Measurements from ENCODE around the gene PSMB11.

The PSMB11 gene

GRCh38 chr14:23077962-23078361 is 36.0 kb downstream of the PSMB11 start:
- TF ChIP-seq SIN3A (IDR thresholded peaks at IDR 0.05; ENCODE audit: borderline replicate concordance, insufficient read depth, low read length) (no peak), POLR2AphosphoS5 (IDR thresholded peaks at IDR 0.05; ENCODE audit: low read depth, low read length) (no peak), REST (IDR thresholded peaks at IDR 0.05; ENCODE audit: insufficient read depth in 1 of 2, low read depth in 2 of 2, low read length in 2 of 2) (no peak), TAF1 (IDR thresholded peaks at IDR 0.05; ENCODE audit: borderline replicate concordance, insufficient read depth, low read length) (no peak), FOXP2 (optimal IDR thresholded peaks at IDR 0.05; ENCODE audit: borderline replicate concordance, extremely low read depth, extremely low read length, insufficient read depth) (no peak)

DNA sequence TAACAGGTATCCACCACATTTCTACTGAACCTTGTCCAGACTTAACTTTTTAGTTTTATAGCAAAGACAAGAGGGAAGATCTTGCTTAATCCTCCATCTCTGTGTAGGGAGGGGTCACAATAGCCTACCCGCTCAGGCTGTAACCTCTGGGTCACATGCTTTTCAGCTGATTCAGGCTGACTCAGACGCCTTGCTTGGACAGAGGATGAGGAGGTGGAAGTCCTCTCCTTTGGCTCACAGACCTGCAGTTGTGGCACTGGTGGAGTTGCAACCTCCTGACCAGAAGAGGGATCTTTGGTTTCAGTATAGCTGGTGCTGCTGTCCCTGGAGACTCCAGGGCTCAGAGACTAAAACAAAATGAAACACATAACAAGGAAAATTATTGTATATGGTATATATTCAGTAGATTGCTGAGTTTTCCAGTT is 36.7 kb downstream of the PSMB11 start:
- TF ChIP-seq POLR2AphosphoS5 (IDR thresholded peaks at IDR 0.05; ENCODE audit: low read depth, low read length) (no peak), FOXP2 (optimal IDR thresholded peaks at IDR 0.05; ENCODE audit: borderline replicate concordance, extremely low read depth, extremely low read length, insufficient read depth) (no peak), TAF1 (IDR thresholded peaks at IDR 0.05; ENCODE audit: borderline replicate concordance, insufficient read depth, low read length) (no peak), SIN3A (IDR thresholded peaks at IDR 0.05; ENCODE audit: borderline replicate concordance, insufficient read depth, low read length) (no peak), REST (IDR thresholded peaks at IDR 0.05; ENCODE audit: insufficient read depth in 1 of 2, low read depth in 2 of 2, low read length in 2 of 2) (no peak)

DNA sequence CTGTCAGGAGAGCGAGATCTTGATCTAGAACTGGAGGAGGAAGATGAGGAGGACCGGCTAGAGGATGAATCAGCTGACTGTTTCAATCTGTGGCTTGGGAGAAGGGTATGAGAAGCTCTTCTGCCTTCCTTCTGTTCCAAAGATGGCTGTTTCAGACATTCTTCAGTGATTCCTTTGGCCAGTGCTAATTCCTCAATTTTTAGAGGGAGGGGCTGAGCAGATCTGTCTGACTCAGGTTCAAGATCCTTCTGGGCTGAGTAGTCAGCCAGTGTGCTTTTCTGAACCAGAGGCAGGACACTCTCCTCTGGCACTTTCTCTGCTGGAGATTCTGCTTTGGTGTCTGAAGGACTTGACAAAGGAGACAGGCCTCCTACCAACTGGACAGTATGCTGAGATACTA is 37.7 kb downstream of the PSMB11 start:
- TF ChIP-seq FOXP2 (optimal IDR thresholded peaks at IDR 0.05; ENCODE audit: borderline replicate concordance, extremely low read depth, extremely low read length, insufficient read depth) (no peak), SIN3A (IDR thresholded peaks at IDR 0.05; ENCODE audit: borderline replicate concordance, insufficient read depth, low read length) (no peak), POLR2AphosphoS5 (IDR thresholded peaks at IDR 0.05; ENCODE audit: low read depth, low read length) (no peak), TAF1 (IDR thresholded peaks at IDR 0.05; ENCODE audit: borderline replicate concordance, insufficient read depth, low read length) (no peak), REST (IDR thresholded peaks at IDR 0.05; ENCODE audit: insufficient read depth in 1 of 2, low read depth in 2 of 2, low read length in 2 of 2) (no peak)

- TF ChIP-seq FOXP2 (optimal IDR thresholded peaks at IDR 0.05; ENCODE audit: borderline replicate concordance, extremely low read depth, extremely low read length, insufficient read depth) (no peak), REST (IDR thresholded peaks at IDR 0.05; ENCODE audit: insufficient read depth in 1 of 2, low read depth in 2 of 2, low read length in 2 of 2) (no peak), SIN3A (IDR thresholded peaks at IDR 0.05; ENCODE audit: borderline replicate concordance, insufficient read depth, low read length) (no peak), POLR2AphosphoS5 (IDR thresholded peaks at IDR 0.05; ENCODE audit: low read depth, low read length) (no peak), TAF1 (IDR thresholded peaks at IDR 0.05; ENCODE audit: borderline replicate concordance, insufficient read depth, low read length) (no peak)
Observed at GRCh38 chr14:23080474-23080873, 38.5 kb downstream of the PSMB11 start.

- no peak for TF ChIP-seq SIN3A (IDR thresholded peaks at IDR 0.05; ENCODE audit: borderline replicate concordance, insufficient read depth, low read length)
- TF ChIP-seq REST (IDR thresholded peaks at IDR 0.05; ENCODE audit: insufficient read depth in 1 of 2, low read depth in 2 of 2, low read length in 2 of 2), result no peak
- TF ChIP-seq FOXP2 (optimal IDR thresholded peaks at IDR 0.05; ENCODE audit: borderline replicate concordance, extremely low read depth, extremely low read length, insufficient read depth), result no peak
- no peak for TF ChIP-seq TAF1 (IDR thresholded peaks at IDR 0.05; ENCODE audit: borderline replicate concordance, insufficient read depth, low read length)
- no peak for TF ChIP-seq POLR2AphosphoS5 (IDR thresholded peaks at IDR 0.05; ENCODE audit: low read depth, low read length)
Observed at GRCh38 chr14:23085458-23085857, 43.4 kb downstream of the PSMB11 start.
